GM21360 (cell line): ENCODE measurements around the gene BCL2L12.
A peak's percentile ranks its signal among the peaks of the same experiment; 100 is the strongest.

Experiments used
- ATAC-seq: cut with Tn5 transposase; IDR thresholded peaks from one replicate; pipeline ENCODE4 v1.9.1; 2021; ENCODE audit warnings: mild to moderate bottlenecking, moderate library complexity; ENCODE audit not compliant: unreplicated experiment

The BCL2L12 gene

GRCh38 chr19:49662011-49662410 lies 3.7 kb upstream of the BCL2L12 start:
- ATAC-seq: no peak

DNA sequence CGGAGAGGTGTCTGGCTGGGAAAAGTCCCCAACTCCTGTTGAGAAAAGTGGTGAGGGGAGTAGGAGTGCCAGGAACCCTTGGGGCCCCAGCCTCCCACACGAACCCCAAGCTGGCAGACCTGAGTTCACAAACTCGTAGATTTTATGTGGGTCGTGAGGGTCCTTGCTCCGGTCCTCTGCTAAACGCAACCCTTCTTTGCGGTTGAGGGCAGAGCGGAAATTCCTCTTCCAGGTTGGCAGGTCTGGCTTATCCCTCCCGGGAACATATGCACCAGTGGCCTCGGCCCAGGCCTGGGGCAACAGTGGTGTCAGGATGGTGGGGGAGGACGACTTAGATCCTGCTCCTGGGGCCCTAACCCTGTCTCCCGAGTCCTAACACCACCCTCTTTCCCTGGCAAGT lies 2.5 kb upstream of the BCL2L12 start:
- ATAC-seq: no peak

GRCh38 chr19:49664171-49665035 lies 1.3 kb upstream of the BCL2L12 start:
- ATAC-seq: no peak

DNA sequence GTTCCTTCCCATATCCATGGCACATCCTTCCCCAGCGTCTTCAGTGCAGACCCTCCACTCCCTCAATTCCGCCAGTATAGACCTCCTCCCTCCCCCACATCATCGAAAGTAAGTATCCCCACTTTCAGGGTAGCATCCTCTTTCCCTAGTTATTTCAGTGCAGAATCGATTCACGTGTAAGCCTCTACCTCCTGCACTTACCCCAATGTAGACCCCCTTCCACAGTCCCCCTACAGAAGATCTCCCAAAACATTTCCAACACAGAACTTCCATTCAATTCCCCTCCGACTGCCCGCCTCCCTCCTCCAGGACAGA lies 740 bp upstream of the BCL2L12 start:
- no peak for ATAC-seq

DNA sequence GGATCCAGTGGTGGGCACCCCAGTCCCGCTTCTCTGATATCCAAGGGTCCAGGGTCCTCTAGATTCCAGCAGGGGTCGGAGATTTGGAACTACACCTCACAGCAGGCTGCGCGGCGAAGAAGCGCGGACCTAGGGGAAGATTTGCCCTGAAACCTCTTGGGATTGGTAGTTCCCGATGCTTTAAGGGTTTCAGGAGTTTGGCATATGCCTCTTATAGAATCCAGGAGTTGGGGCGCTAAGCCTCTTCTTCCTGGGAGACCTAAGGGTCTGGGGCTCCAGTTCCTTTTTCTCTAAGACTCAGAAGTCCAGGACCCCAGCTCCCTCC lies 349 bp downstream of the BCL2L12 start:
- no peak for ATAC-seq

DNA sequence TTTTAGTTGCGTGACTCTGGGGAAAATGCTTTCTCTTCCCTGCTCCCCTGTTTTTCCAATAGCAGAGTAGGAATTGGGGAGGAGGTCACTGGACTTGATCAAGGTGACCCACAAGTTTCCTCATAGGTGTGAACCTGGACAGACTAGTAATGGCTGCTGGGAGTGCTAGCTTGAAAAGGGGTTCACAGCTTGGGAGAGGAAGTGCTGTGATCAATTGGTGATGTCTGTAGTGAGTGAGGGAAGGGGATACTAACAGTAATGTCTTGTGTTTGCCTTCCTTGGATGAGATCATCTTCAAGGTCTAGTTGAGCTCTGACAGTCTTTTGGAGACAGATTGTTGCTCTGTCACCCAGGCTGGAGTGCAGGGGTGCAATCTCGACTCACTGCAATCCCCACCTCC lies 1.7 kb downstream of the BCL2L12 start:
- no peak for ATAC-seq

GRCh38 chr19:49669516-49669915 lies 3.8 kb downstream of the BCL2L12 start:
- no peak for ATAC-seq

DNA sequence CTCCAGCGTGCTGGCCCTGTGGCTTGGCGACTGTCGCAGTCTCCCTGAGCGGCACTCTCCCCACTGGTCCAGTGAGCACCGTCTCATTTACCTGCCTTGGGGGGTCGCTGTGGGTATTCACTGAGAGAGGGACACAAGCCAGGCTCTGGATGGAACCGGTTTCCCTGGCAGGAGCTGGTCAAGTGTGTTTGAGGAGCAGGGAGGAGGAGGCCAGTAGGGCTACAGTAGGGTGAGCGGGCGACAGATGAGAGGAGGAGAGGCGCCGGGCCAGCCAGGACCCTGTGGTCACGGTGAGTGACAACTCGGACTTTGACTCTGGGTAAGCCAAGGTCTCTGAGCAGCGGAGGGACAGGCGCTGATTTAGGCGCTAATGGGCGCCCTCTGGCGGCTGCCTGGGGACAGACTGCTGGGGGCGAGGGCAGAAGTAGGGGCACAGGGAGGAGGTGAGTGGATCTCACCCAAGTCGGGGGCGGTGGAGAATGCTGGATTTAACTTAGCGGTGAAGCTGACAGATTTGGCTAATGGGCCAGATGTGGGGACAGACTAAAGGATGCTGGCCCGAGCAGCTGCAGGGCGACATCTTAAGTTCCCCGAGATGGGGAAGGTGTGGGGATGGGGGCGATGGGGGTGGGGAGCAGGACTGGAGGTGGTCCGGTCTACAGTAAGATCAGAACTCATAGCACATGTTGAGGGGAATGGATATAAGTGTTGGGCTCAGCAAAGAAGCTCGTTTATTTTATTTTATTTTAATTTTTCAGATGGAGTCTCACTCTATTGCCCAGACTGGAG lies 6.6 kb downstream of the BCL2L12 start:
- ATAC-seq: no peak

GRCh38 chr19:49676136-49676783 lies 10.5 kb downstream of the BCL2L12 start:
- ATAC-seq: peak; percentile 21

- ATAC-seq: peak; percentile 52
These were observed 11.1 kb downstream of the BCL2L12 start for GRCh38 chr19:49676784-49677230.

GRCh38 chr19:49677231-49677900 lies 11.6 kb downstream of the BCL2L12 start, which contains the start of gene PRMT1:
Gene PRMT1, plus strand, starts transcription at chr19:49677271. Its CDS starts 10 bp downstream, at chr19:49677281.
- ATAC-seq: no peak

GRCh38 chr19:49677901-49678674 lies 12.4 kb downstream of the BCL2L12 start:
- ATAC-seq: no peak

DNA sequence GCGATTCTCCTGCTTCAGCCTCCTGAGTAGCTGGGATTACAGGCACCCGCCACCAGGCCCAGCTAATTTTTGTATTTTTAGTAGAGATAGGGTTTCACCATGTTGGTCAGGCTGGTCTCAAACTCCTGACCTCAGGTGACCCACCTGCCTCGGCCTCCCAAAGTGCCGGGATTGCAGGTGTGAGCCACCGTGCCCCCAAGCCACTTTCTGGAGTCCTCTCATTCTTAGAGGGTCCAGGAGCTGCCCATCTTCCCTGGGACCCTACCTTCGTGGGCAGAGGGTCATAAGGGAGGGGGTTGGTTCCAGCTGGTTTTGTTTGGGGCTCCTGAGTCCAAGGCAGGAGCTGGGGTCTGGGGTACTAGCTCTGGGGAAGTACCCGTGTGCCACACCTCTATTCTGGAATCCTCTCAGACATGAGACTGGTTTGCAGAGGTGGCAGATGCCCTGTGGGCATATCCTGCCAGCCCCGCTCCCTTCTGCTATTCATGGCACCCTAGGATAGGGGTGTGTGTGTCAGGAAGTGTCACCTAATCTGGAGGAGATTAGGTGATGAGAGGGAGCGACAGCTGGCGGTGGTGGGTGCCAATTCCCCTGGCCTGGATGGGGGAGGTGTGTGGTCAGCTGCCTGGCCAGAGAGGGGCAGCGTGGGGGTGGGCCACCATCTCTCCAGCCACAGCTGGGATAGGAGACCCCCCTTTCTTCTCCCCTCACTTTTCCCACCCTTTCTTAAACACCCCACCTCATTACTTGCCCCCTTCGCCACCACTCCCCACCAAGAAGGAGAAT lies 13.4 kb downstream of the BCL2L12 start:
- no peak for ATAC-seq

DNA sequence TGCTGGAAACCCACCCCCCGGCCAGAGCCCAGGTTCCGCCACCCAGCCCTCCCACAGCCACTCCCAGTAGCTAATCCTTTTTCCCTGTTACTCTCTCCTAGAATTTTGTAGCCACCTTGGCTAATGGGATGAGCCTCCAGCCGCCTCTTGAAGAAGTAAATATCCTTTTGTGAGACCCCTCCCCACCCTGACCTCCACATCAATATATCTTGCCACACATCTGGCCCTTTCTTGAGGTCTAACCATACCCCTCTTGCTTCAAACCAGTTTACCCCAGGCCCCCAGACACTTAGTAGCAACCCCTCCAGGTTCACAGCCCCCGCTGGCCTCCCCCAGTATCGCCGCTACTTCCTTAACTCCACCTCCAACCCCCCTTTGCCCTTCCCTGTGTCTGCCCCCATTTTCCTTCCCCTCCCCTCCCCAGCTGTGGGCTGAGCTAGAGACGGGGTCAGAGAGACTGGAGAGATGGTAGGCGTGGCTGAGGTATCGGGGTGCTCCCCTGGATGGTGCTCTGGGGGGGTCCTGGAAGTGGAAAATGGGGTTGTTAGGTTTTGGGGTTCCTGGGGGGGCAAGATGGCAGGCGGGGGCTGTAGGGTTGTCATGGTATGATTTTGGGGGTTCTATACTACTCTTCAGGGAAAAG lies 14.2 kb downstream of the BCL2L12 start:
- ATAC-seq: no peak

GRCh38 chr19:49680421-49681351 lies 15.0 kb downstream of the BCL2L12 start:
- no peak for ATAC-seq

DNA sequence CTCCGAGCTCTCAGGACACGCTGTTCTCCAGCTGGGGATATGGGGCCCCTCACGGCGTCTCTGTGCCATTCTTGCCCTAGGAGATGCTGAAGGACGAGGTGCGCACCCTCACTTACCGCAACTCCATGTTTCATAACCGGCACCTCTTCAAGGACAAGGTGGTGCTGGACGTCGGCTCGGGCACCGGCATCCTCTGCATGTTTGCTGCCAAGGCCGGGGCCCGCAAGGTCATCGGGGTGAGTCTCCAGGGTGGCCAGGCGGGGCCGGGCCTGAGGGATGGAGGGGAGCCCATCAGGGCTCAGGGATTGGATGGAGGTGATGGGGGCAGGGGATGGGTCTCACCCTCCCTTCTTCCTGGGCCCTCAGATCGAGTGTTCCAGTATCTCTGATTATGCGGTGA lies 16.1 kb downstream of the BCL2L12 start:
- ATAC-seq: no peak

DNA sequence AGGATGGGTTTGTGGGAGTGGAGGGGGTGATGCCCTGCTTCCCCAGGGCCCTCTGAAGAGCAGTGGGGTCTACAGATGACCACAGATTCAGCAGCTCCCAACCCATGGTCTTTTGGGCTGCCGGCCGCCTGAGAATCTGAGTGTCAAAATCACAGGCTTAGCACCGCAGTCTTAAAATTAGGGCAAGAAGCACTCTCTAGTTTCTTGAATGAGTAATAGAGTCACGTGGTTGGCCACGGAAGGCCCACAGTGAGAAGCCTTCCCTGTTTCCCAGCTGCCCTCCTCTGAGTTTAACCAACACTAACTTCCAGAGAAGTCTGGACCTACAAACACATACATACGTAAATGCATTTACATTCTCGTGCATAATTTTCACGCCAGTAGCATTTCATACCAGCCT lies 16.5 kb downstream of the BCL2L12 start:
- ATAC-seq: no peak

GRCh38 chr19:49683814-49684250 lies 18.1 kb downstream of the BCL2L12 start:
- no peak for ATAC-seq
